ENCODE data around the gene NUP188. TPM values are rescaled to one million over a fixed set of nuclear protein-coding genes. Genes with fewer than 3 reads are reported as not detected.

Gene NUP188
- total and polyA plus RNA-seq, 2 of the 13 experiments (the other 11 are each of a cell fraction or from before 2014, with no cell fraction given) = 28.0 to 38.5 TPM

DNA sequence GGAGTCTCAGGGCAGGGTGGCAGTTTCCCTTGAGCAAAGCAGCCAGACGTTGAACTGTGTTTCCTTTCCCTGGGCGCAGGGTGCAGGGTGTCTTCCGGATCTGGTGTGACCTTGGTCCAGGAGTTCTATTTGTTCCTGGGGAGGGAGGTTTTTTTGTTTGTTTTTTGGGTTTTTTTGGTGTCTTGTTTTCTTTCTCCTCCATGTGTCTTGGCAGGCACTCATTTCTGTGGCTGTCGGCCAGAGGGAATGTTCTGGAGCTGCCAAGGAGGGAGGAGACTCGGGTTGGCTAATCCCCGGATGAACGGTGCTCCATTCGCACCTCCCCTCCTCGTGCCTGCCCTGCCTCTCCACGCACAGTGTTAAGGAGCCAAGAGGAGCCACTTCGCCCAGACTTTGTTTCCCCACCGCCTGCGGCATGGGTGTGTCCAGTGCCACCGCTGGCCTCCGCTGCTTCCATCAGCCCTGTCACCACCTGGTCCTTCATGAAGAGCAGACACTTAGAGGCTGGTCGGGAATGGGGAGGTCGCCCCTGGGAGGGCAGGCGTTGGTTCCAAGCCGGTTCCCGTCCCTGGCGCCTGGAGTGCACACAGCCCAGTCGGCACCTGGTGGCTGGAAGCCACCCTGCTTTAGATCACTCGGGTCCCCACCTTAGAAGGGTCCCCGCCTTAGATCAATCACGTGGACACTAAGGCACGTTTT lies 30.2 kb upstream of the NUP188 start (continued):
- TF ChIP-seq MAZ (IDR thresholded peaks at IDR 0.05; ENCODE audit: borderline replicate concordance, low read depth, low read length) = no peak
- TF ChIP-seq MAZ (CRISPR knock-in tag; IDR thresholded peaks at IDR 0.05; ENCODE audit: low read depth) = no peak
- TF ChIP-seq, protein P1, sequence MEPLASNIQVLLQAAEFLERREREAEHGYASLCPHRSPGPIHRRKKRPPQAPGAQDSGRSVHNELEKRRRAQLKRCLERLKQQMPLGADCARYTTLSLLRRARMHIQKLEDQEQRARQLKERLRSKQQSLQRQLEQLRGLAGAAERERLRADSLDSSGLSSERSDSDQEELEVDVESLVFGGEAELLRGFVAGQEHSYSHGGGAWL (CRISPR knock-in tag; IDR thresholded peaks at IDR 0.05) = peak; percentile 60; the same call in 1 of the 2 replicates
- TF ChIP-seq, protein P2, sequence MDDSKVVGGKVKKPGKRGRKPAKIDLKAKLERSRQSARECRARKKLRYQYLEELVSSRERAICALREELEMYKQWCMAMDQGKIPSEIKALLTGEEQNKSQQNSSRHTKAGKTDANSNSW (CRISPR knock-in tag; IDR thresholded peaks at IDR 0.05; ENCODE audit: borderline replicate concordance) = no peak
- no peak for TF ChIP-seq NFYB (CRISPR knock-in tag; IDR thresholded peaks at IDR 0.05)
- TF ChIP-seq MZF1 (CRISPR knock-in tag; IDR thresholded peaks at IDR 0.05; ENCODE audit: borderline replicate concordance) = peak; percentile 83; the same call in 1 of the 2 replicates
- TF ChIP-seq ZNF816 (CRISPR knock-in tag; IDR thresholded peaks at IDR 0.05; ENCODE audit: borderline replicate concordance) = no peak
- TF ChIP-seq, protein P3, sequence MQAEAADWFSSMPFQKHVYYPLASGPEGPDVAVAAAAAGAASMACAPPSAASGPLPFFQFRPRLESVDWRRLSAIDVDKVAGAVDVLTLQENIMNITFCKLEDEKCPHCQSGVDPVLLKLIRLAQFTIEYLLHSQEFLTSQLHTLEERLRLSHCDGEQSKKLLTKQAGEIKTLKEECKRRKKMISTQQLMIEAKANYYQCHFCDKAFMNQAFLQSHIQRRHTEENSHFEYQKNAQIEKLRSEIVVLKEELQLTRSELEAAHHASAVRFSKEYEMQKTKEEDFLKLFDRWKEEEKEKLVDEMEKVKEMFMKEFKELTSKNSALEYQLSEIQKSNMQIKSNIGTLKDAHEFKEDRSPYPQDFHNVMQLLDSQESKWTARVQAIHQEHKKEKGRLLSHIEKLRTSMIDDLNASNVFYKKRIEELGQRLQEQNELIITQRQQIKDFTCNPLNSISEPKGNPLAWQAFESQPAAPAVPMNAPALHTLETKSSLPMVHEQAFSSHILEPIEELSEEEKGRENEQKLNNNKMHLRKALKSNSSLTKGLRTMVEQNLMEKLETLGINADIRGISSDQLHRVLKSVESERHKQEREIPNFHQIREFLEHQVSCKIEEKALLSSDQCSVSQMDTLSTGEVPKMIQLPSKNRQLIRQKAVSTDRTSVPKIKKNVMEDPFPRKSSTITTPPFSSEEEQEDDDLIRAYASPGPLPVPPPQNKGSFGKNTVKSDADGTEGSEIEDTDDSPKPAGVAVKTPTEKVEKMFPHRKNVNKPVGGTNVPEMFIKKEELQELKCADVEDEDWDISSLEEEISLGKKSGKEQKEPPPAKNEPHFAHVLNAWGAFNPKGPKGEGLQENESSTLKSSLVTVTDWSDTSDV (CRISPR knock-in tag; IDR thresholded peaks at IDR 0.05) = no peak
- no peak for TF ChIP-seq SIN3B (IDR thresholded peaks at IDR 0.05; ENCODE audit: low read length)
- TF ChIP-seq ZNF34 (CRISPR knock-in tag; IDR thresholded peaks at IDR 0.05; ENCODE audit: borderline replicate concordance) = no peak
- TF ChIP-seq GZF1 (CRISPR knock-in tag; IDR thresholded peaks at IDR 0.05) = no peak
- TF ChIP-seq JUNB (CRISPR knock-in tag; IDR thresholded peaks at IDR 0.05; ENCODE audit: borderline replicate concordance) = peak; percentile 61; the same call in 1 of the 2 replicates
- TF ChIP-seq RFX1 (IDR thresholded peaks at IDR 0.05) = no peak
- TF ChIP-seq SSRP1 (CRISPR knock-in tag; IDR thresholded peaks at IDR 0.05) = no peak
- peak; percentile 82; the same call in 1 of the 2 replicates for TF ChIP-seq ZNF558 (CRISPR knock-in tag; IDR thresholded peaks at IDR 0.05; ENCODE audit: borderline replicate concordance)
- TF ChIP-seq ZFAT (CRISPR knock-in tag; conservative IDR thresholded peaks at IDR 0.05) = no peak
- TF ChIP-seq KLF9 (CRISPR knock-in tag; IDR thresholded peaks at IDR 0.05; ENCODE audit: low read depth) = no peak; the same call in 1 of the 2 replicates
- no peak for TF ChIP-seq ZNF572 (CRISPR knock-in tag; IDR thresholded peaks at IDR 0.05)
- 0 out of 2 replicates have a peak, but pooled peaks have one; percentile 24 for TF ChIP-seq SIX1 (CRISPR knock-in tag; IDR thresholded peaks at IDR 0.05; ENCODE audit: borderline replicate concordance)
- TF ChIP-seq, protein P4, sequence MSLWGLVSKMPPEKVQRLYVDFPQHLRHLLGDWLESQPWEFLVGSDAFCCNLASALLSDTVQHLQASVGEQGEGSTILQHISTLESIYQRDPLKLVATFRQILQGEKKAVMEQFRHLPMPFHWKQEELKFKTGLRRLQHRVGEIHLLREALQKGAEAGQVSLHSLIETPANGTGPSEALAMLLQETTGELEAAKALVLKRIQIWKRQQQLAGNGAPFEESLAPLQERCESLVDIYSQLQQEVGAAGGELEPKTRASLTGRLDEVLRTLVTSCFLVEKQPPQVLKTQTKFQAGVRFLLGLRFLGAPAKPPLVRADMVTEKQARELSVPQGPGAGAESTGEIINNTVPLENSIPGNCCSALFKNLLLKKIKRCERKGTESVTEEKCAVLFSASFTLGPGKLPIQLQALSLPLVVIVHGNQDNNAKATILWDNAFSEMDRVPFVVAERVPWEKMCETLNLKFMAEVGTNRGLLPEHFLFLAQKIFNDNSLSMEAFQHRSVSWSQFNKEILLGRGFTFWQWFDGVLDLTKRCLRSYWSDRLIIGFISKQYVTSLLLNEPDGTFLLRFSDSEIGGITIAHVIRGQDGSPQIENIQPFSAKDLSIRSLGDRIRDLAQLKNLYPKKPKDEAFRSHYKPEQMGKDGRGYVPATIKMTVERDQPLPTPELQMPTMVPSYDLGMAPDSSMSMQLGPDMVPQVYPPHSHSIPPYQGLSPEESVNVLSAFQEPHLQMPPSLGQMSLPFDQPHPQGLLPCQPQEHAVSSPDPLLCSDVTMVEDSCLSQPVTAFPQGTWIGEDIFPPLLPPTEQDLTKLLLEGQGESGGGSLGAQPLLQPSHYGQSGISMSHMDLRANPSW (CRISPR knock-in tag; IDR thresholded peaks at IDR 0.05; ENCODE audit: borderline replicate concordance) = no peak
- TF ChIP-seq, protein P5, sequence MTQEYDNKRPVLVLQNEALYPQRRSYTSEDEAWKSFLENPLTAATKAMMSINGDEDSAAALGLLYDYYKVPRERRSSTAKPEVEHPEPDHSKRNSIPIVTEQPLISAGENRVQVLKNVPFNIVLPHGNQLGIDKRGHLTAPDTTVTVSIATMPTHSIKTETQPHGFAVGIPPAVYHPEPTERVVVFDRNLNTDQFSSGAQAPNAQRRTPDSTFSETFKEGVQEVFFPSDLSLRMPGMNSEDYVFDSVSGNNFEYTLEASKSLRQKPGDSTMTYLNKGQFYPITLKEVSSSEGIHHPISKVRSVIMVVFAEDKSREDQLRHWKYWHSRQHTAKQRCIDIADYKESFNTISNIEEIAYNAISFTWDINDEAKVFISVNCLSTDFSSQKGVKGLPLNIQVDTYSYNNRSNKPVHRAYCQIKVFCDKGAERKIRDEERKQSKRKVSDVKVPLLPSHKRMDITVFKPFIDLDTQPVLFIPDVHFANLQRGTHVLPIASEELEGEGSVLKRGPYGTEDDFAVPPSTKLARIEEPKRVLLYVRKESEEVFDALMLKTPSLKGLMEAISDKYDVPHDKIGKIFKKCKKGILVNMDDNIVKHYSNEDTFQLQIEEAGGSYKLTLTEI (CRISPR knock-in tag; conservative IDR thresholded peaks at IDR 0.05) = no peak
- TF ChIP-seq ZNF343 (CRISPR knock-in tag; IDR thresholded peaks at IDR 0.05) = no peak
- no peak; the same call in 1 of the 2 replicates for TF ChIP-seq TAF1 (CRISPR knock-in tag; IDR thresholded peaks at IDR 0.05)

Measured in HepG2 (cell line).